IMR-90 (cell line): Measurements from ENCODE around the gene SNAP91. TPM values are rescaled to one million over a fixed set of nuclear protein-coding genes. Genes with fewer than 3 reads are reported as not detected.

Source experiments
- ATAC-seq: fragments of 200-7000 bp; cut with Tn5 transposase; 2 replicates; pipeline ENCODE4 v1.9.1; 2020; ENCODE audit warnings: low read depth, mild to moderate bottlenecking, moderate library complexity
- BruUV-seq: library from RNA; stranded (reverse); fragments of 400-500 nt; replicated peaks from 2 replicates; lab custom pipeline; 2021; lab: Mats Ljungman, UMichigan
- CTCF ChIA-PET: fragments of 300-600 bp; formaldehyde crosslinking; extraction: SDS; loops from one replicate; lab custom pipeline; 2021; ENCODE audit warnings: antibody characterized with exemption; lab: Yijun Ruan, JAX
- POLR2A ChIA-PET: fragments of 300-600 bp; sonication (Branson Sonifier 250); formaldehyde crosslinking; loops from one replicate; lab custom pipeline; 2022; ENCODE audit warnings: antibody characterized with exemption; ENCODE audit not compliant: unreplicated experiment; lab: Charles Lee
- DNase-seq: peaks from one replicate; pipeline ENCODE4 v3.0.0; 2013
- H2AFZ ChIP-seq: replicated peaks from 2 replicates; pipeline ENCODE3; 2013; ENCODE audit warnings: low read length, mild to moderate bottlenecking; ENCODE audit not compliant: poor library complexity
- H2AK5ac ChIP-seq: 2 replicates; pipeline ENCODE4 v1.6.1; 2013; ENCODE audit warnings: low read depth, low read length, inconsistent platforms
- H2AK9ac ChIP-seq: replicated peaks from 2 replicates; pipeline ENCODE3; 2013; ENCODE audit warnings: mild to moderate bottlenecking, low read depth, low read length, moderate library complexity; ENCODE audit not compliant: poor library complexity
- H2BK120ac ChIP-seq: 2 replicates; pipeline ENCODE4 v1.6.1; 2013; ENCODE audit warnings: low read depth, low read length, inconsistent platforms
- H2BK15ac ChIP-seq: 3 replicates; pipeline ENCODE4 v1.6.1; 2013; ENCODE audit warnings: low read depth, low read length, inconsistent platforms
- H2BK20ac ChIP-seq: 2 replicates; pipeline ENCODE4 v1.6.1; 2013; ENCODE audit warnings: low read depth, mild to moderate bottlenecking, inconsistent platforms, low read length, moderate library complexity
- H2BK5ac ChIP-seq: 2 replicates; pipeline ENCODE4 v1.6.1; 2013; ENCODE audit warnings: mild to moderate bottlenecking, low read depth, low read length, inconsistent platforms; ENCODE audit not compliant: poor library complexity, severe bottlenecking
- H3K14ac ChIP-seq: replicated peaks from 2 replicates; pipeline ENCODE4 v1.6.1; 2013; ENCODE audit warnings: low read depth, low read length, inconsistent platforms
- H3K18ac ChIP-seq: 2 replicates; pipeline ENCODE4 v1.6.1; 2013; ENCODE audit warnings: low read depth, low read length, control low read depth
- H3K23ac ChIP-seq: 2 replicates; pipeline ENCODE4 v1.6.1; 2013; ENCODE audit warnings: low read depth, low read length, inconsistent platforms
- H3K27ac ChIP-seq: 2 replicates; pipeline ENCODE4 v1.5.1; 2013; ENCODE audit warnings: mild to moderate bottlenecking, control low read depth, low read length; ENCODE audit not compliant: insufficient read depth
- H3K27me3 ChIP-seq: 2 replicates; pipeline ENCODE4 v1.6.1; 2013; ENCODE audit warnings: low read length; ENCODE audit not compliant: control insufficient read depth, insufficient read depth
- H3K36me3 ChIP-seq: 2 replicates; pipeline ENCODE4 v1.6.1; 2013; ENCODE audit warnings: low read length, mixed read lengths; ENCODE audit not compliant: control insufficient read depth, insufficient read depth
- H3K4ac ChIP-seq: 2 replicates; pipeline ENCODE4 v1.6.1; 2013; ENCODE audit warnings: low read depth, low read length, inconsistent platforms
- H3K4me1 ChIP-seq: 2 replicates; pipeline ENCODE4 v1.6.1; 2013; ENCODE audit warnings: low read length, mixed read lengths; ENCODE audit not compliant: control insufficient read depth, insufficient read depth
- H3K4me2 ChIP-seq: 2 replicates; pipeline ENCODE4 v1.6.1; 2013; ENCODE audit warnings: low read depth, mild to moderate bottlenecking, control low read depth, low read length, moderate library complexity
- H3K4me3 ChIP-seq: 2 replicates; pipeline ENCODE4 v1.5.1; 2013; ENCODE audit warnings: low read depth, mild to moderate bottlenecking, control low read depth, low read length, moderate library complexity; ENCODE audit not compliant: insufficient read depth
- H3K56ac ChIP-seq: 2 replicates; pipeline ENCODE4 v1.6.1; 2013; ENCODE audit warnings: low read length, inconsistent platforms; ENCODE audit not compliant: insufficient read depth; ENCODE audit errors: extremely low read depth
- H3K79me1 ChIP-seq, 2 experiments: 2 replicates each; pipeline ENCODE4 v1.6.1; 2013; ENCODE audit warnings: low read length in 2 of 2, inconsistent platforms in 1 of 2, low read depth in 1 of 2
- H3K9ac ChIP-seq: 2 replicates; pipeline ENCODE4 v1.6.1; 2013; ENCODE audit warnings: low read depth, low read length, control low read depth
- H3K9me1 ChIP-seq: 2 replicates; pipeline ENCODE4 v1.6.1; 2013; ENCODE audit warnings: low read length, inconsistent platforms; ENCODE audit not compliant: insufficient read depth
- H3K9me3 ChIP-seq: 2 replicates; pipeline ENCODE4 v1.6.1; 2013; ENCODE audit warnings: low read length; ENCODE audit not compliant: control insufficient read depth, insufficient read depth
- H4K20me1 ChIP-seq: 2 replicates; pipeline ENCODE4 v1.6.1; 2013; ENCODE audit warnings: low read length, inconsistent platforms; ENCODE audit not compliant: insufficient read depth
- H4K5ac ChIP-seq: 2 replicates; pipeline ENCODE4 v1.6.1; 2013; ENCODE audit warnings: mild to moderate bottlenecking, low read depth, low read length, control low read depth
- H4K8ac ChIP-seq, 2 experiments: 2 replicates each; pipeline ENCODE4 v1.6.1; 2013; ENCODE audit warnings: low read depth in 2 of 2, low read length in 2 of 2, control low read depth in 1 of 2, inconsistent platforms in 1 of 2
- H4K91ac ChIP-seq: 2 replicates; pipeline ENCODE4 v1.6.1; 2013; ENCODE audit warnings: low read depth, low read length, inconsistent platforms; ENCODE audit not compliant: insufficient read depth
- BHLHE40 ChIP-seq: fragments of 150-350 bp; IDR thresholded peaks from 2 replicates; pipeline ENCODE4 v1.6.1; 2016; ENCODE audit warnings: mild to moderate bottlenecking, low read depth, low read length
- CEBPB ChIP-seq: IDR thresholded peaks from 2 replicates; pipeline ENCODE4 v1.6.1; 2012; ENCODE audit warnings: low read depth, low read length, improper control_type of control experiment
- CHD1 ChIP-seq: IDR thresholded peaks from 2 replicates; pipeline ENCODE4 v1.6.1; 2012; ENCODE audit warnings: low read depth, low read length, improper control_type of control experiment
- CTCF ChIP-seq: conservative IDR thresholded peaks from 2 replicates; pipeline ENCODE4 v1.5.1; 2012; ENCODE audit warnings: mild to moderate bottlenecking, low read depth, low read length, improper control_type of control experiment
- ELK1 ChIP-seq: fragments of 150-350 bp; IDR thresholded peaks from 2 replicates; pipeline ENCODE4 v1.6.1; 2016; ENCODE audit warnings: low read depth, mild to moderate bottlenecking, low read length, moderate library complexity, borderline replicate concordance
- FOS ChIP-seq: fragments of 150-350 bp; IDR thresholded peaks from 2 replicates; pipeline ENCODE4 v1.6.1; 2016; ENCODE audit warnings: low read depth, low read length
- MAFK ChIP-seq: IDR thresholded peaks from 2 replicates; pipeline ENCODE4 v1.6.1; 2012; ENCODE audit warnings: low read depth, low read length, improper control_type of control experiment
- MAZ ChIP-seq: IDR thresholded peaks from 2 replicates; pipeline ENCODE4 v1.6.1; 2012; ENCODE audit warnings: low read depth, mild to moderate bottlenecking, low read length, improper control_type of control experiment, moderate library complexity, borderline replicate concordance
- MXI1 ChIP-seq: IDR thresholded peaks from 2 replicates; pipeline ENCODE4 v1.6.1; 2012; ENCODE audit warnings: low read depth, mild to moderate bottlenecking, low read length, moderate library complexity, borderline replicate concordance
- NFE2L2 ChIP-seq: fragments of 150-350 bp; IDR thresholded peaks from 2 replicates; pipeline ENCODE4 v1.6.1; 2016; ENCODE audit warnings: low read depth, mild to moderate bottlenecking, low read length
- POLR2A ChIP-seq: IDR thresholded peaks from 2 replicates; pipeline ENCODE4 v1.6.1; 2012; ENCODE audit warnings: mild to moderate bottlenecking, low read depth, low read length
- RAD21 ChIP-seq: IDR thresholded peaks from 2 replicates; pipeline ENCODE4 v1.6.1; 2012; ENCODE audit warnings: low read length, improper control_type of control experiment
- RCOR1 ChIP-seq: IDR thresholded peaks from 2 replicates; pipeline ENCODE4 v1.6.1; 2012; ENCODE audit warnings: mild to moderate bottlenecking, low read length, improper control_type of control experiment; ENCODE audit not compliant: insufficient replicate concordance
- RFX5 ChIP-seq: IDR thresholded peaks from 2 replicates; pipeline ENCODE4 v1.8.0; 2012; ENCODE audit warnings: low read depth, mild to moderate bottlenecking, low read length, moderate library complexity
- SMC3 ChIP-seq: fragments of 150-350 bp; IDR thresholded peaks from 2 replicates; pipeline ENCODE4 v1.6.1; 2016; ENCODE audit warnings: low read depth, mild to moderate bottlenecking, antibody characterized with exemption, low read length, moderate library complexity
- USF2 ChIP-seq: fragments of 150-350 bp; IDR thresholded peaks from 2 replicates; pipeline ENCODE4 v1.6.1; 2017; ENCODE audit warnings: mild to moderate bottlenecking, antibody characterized with exemption, low read length, low read depth
- dilution Hi-C: fragments of 300-500 bp; cut with HindIII; formaldehyde crosslinking; loops from one replicate; pipeline ENCODE4 v1.14.3; 2018; ENCODE audit warnings: low sequenced_read_pairs; ENCODE audit not compliant: unreplicated experiment
- in situ Hi-C: fragments of 300-500 bp; cut with MboI; formaldehyde crosslinking; loops from 3 replicates; pipeline ENCODE4 v1.14.3; 2019; ENCODE audit warnings: low sequenced_read_pairs, inconsistent platforms, mixed read lengths
- intact Hi-C: fragments of 100-400 bp; cut with micrococcal nuclease; formaldehyde crosslinking; loops from 2 replicates; pipeline ENCODE4 v1.10.0; 2022
- polyA plus RNA-seq, 3 experiments: library from polyadenylated mRNA; depleted of rRNA; stranded (reverse); fragments of >200 nt; gene quantifications; 2 replicates each; pipeline ENCODE4 v1.2.3, GENCODE V29; 2012; ENCODE audit warnings: low replicate concordance in 1 of 3
- total RNA-seq: library from RNA; depleted of rRNA; stranded (reverse); fragments of >200 nt; gene quantifications from 2 replicates; pipeline ENCODE4 v1.2.3, GENCODE V29; 2012

Gene SNAP91
- total and polyA plus RNA-seq, 2 of the 4 experiments (the other 2 are of a cell fraction), result not detected

GRCh38 chr6:83556871-83557270 is 152.0 kb downstream of the SNAP91 start:
- Histone ChIP-seq H3K27me3 (peaks cover 6% of the 10 kb centered on the region; the same call in 1 of the 2 replicates), H3K9me3 (no peaks in the 10 kb centered on the region), H2BK5ac (no peak overlapping the region), H2AFZ (no peak overlapping the region), H3K79me1 (no peaks in the 10 kb centered on the region), H3K36me3 (no peaks in the 10 kb centered on the region), H2BK120ac (no peak overlapping the region), H3K4me1 (no peaks in the 10 kb centered on the region), H2BK20ac (no peak overlapping the region), H3K9ac (no peak overlapping the region), H4K91ac (no peak overlapping the region), H4K8ac (no peak overlapping the region), H3K23ac (no peak overlapping the region), H3K56ac (no peak overlapping the region), H3K4ac (no peak overlapping the region), H2AK5ac (no peak overlapping the region), H3K9me1 (no peaks in the 10 kb centered on the region), H4K20me1 (no peaks in the 10 kb centered on the region), H3K27ac (no peak overlapping the region), H2AK9ac (no peak overlapping the region), H4K5ac (no peak overlapping the region), H3K4me3 (no peak overlapping the region), H3K4me2 (no peak overlapping the region), H2BK15ac (no peak overlapping the region), H3K18ac (no peak overlapping the region), H3K14ac (no peak overlapping the region)
- ChIA-PET CTCF (no interaction called here), POLR2A (no interaction called here)
- in situ Hi-C loops, result no loop called here
- intact Hi-C loops, result no loop called here
- ATAC-seq (no peak), DNase-seq (no peak)
- TF ChIP-seq CHD1, result no peak
- no peak for TF ChIP-seq NFE2L2
- TF ChIP-seq RCOR1, result no peak
- no peak for TF ChIP-seq MAFK
- no peak for TF ChIP-seq BHLHE40
- TF ChIP-seq USF2, result no peak
- no peak for TF ChIP-seq ELK1
- TF ChIP-seq CEBPB, result no peak
- TF ChIP-seq CTCF, result no peak
- no peak for TF ChIP-seq RFX5
- no peak for TF ChIP-seq MAZ
- TF ChIP-seq RAD21, result no peak
- TF ChIP-seq SMC3, result no peak
- TF ChIP-seq FOS, result no peak
- no peak for TF ChIP-seq MXI1
- TF ChIP-seq POLR2A, result no peak
- dilution Hi-C loops, result no loop called here
- BruUV-seq, result no TSS peak
